Measurements from ENCODE around the gene PEDS1. TPM values are rescaled to one million over a fixed set of nuclear protein-coding genes. Genes with fewer than 3 reads are reported as not detected.

The PEDS1 gene
- total and polyA plus RNA-seq, 2 of the 13 experiments (the other 11 are each of a cell fraction or from before 2014, with no cell fraction given), result 30.5 to 93.9 TPM

- peak; percentile 10; the same call in 1 of the 2 replicates for TF ChIP-seq CEBPB (IDR thresholded peaks at IDR 0.05; ENCODE audit: borderline replicate concordance, low read depth, low read length)
- 0 out of 2 replicates have a peak, but pooled peaks have one; percentile 94 for TF ChIP-seq ZNF383 (CRISPR knock-in tag; IDR thresholded peaks at IDR 0.05; ENCODE audit: borderline replicate concordance)
- TF ChIP-seq SNRNP70 (IDR thresholded peaks at IDR 0.05; ENCODE audit: low read depth, low read length), result no peak
- no peak for TF ChIP-seq TCF12 (IDR thresholded peaks at IDR 0.05)
- peak; percentile 93 for TF ChIP-seq TCF12 (CRISPR knock-in tag; IDR thresholded peaks at IDR 0.05)
- TF ChIP-seq ZNF780A (CRISPR knock-in tag; IDR thresholded peaks at IDR 0.05), result no peak
- TF ChIP-seq ZNF230 (CRISPR knock-in tag; IDR thresholded peaks at IDR 0.05), result peak; percentile 97
- 0 out of 2 replicates have a peak, but pooled peaks have one; percentile 46 for TF ChIP-seq SMAD9 (CRISPR knock-in tag; IDR thresholded peaks at IDR 0.05)
- TF ChIP-seq MIER2 (CRISPR knock-in tag; IDR thresholded peaks at IDR 0.05), result 0 out of 2 replicates have a peak, but pooled peaks have one; percentile 37
- peak; percentile 93 for TF ChIP-seq ZNF329 (CRISPR knock-in tag; IDR thresholded peaks at IDR 0.05; ENCODE audit: low read depth)
- no peak for TF ChIP-seq NFE2L2 (IDR thresholded peaks at IDR 0.05; ENCODE audit: low read length)
- TF ChIP-seq CBX5 (CRISPR knock-in tag; IDR thresholded peaks at IDR 0.05; ENCODE audit: borderline replicate concordance), result peak; percentile 31; the same call in 1 of the 2 replicates
- peak; percentile 94; the same call in 1 of the 2 replicates for TF ChIP-seq ZXDC (CRISPR knock-in tag; IDR thresholded peaks at IDR 0.05)
- TF ChIP-seq, protein P1, sequence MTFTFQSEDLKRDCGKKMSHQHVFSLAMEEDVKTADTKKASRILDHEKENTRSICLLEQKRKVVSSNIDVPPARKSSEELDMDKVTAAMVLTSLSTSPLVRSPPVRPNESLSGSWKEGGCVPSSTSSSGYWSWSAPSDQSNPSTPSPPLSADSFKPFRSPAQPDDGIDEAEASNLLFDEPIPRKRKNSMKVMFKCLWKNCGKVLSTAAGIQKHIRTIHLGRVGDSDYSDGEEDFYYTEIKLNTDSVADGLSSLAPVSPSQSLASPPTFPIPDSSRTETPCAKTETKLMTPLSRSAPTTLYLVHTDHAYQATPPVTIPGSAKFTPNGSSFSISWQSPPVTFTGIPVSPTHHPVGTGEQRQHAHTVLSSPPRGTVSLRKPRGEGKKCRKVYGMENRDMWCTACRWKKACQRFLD (CRISPR knock-in tag; IDR thresholded peaks at IDR 0.05; ENCODE audit: borderline replicate concordance), result peak; percentile 38; the same call in 1 of the 2 replicates
- TF ChIP-seq CAMTA2 (CRISPR knock-in tag; IDR thresholded peaks at IDR 0.05; ENCODE audit: borderline replicate concordance), result peak; percentile 93; the same call in 1 of the 2 replicates
- TF ChIP-seq ZNF331 (CRISPR knock-in tag; IDR thresholded peaks at IDR 0.05), result peak; percentile 28
- TF ChIP-seq, protein P2, sequence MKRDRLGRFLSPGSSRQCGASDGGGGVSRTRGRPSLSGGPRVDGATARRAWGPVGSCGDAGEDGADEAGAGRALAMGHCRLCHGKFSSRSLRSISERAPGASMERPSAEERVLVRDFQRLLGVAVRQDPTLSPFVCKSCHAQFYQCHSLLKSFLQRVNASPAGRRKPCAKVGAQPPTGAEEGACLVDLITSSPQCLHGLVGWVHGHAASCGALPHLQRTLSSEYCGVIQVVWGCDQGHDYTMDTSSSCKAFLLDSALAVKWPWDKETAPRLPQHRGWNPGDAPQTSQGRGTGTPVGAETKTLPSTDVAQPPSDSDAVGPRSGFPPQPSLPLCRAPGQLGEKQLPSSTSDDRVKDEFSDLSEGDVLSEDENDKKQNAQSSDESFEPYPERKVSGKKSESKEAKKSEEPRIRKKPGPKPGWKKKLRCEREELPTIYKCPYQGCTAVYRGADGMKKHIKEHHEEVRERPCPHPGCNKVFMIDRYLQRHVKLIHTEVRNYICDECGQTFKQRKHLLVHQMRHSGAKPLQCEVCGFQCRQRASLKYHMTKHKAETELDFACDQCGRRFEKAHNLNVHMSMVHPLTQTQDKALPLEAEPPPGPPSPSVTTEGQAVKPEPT (CRISPR knock-in tag; IDR thresholded peaks at IDR 0.05; ENCODE audit: low read depth), result peak; percentile 88
- peak; percentile 36; the same call in 1 of the 2 replicates for TF ChIP-seq XBP1 (CRISPR knock-in tag; IDR thresholded peaks at IDR 0.05)
- TF ChIP-seq SRSF1 (optimal IDR thresholded peaks at IDR 0.05; ENCODE audit: low read depth, low read length), result peak; percentile 94
- TF ChIP-seq AGO2 (optimal IDR thresholded peaks at IDR 0.05; ENCODE audit: low read depth, low read length), result peak; percentile 88
- peak; percentile 35; the same call in 1 of the 2 replicates for TF ChIP-seq TOPORS (CRISPR knock-in tag; IDR thresholded peaks at IDR 0.05)
- TF ChIP-seq MLLT10 (CRISPR knock-in tag; IDR thresholded peaks at IDR 0.05), result no peak
- peak; percentile 65 for TF ChIP-seq CREB1 (IDR thresholded peaks at IDR 0.05)
- TF ChIP-seq CREB1 (CRISPR knock-in tag; IDR thresholded peaks at IDR 0.05), result no peak; the same call in 1 of the 2 replicates
Measured at GRCh38 chr20:50112512-50113419, 40.8 kb downstream of the PEDS1 start, which contains the start of gene UBE2V1 (continued).

Measured in HepG2 (cell line).